ENCODE results near the gene MAN2A1. TPM values are rescaled to one million over a fixed set of nuclear protein-coding genes. Genes with fewer than 3 reads are reported as not detected.

Gene MAN2A1
- polyA plus RNA-seq (ENCODE audit: insufficient read length), result 40.4 TPM

- no peak for DNase-seq (ENCODE audit: low read depth)
These were observed at the start of gene MAN2A1 for GRCh38 chr5:109689740-109690241. MAN2A1 (plus strand) TSS chr5:109689927; CDS start chr5:109690418, 491 bp downstream.

GRCh38 chr5:109640976-109641375 is 48.8 kb upstream of the MAN2A1 start:
- no peak for DNase-seq (ENCODE audit: low read depth)

GRCh38 chr5:109643791-109644350 is 45.9 kb upstream of the MAN2A1 start:
- no peak for DNase-seq (ENCODE audit: low read depth)

GRCh38 chr5:109644829-109645228 is 44.9 kb upstream of the MAN2A1 start:
- DNase-seq (ENCODE audit: low read depth), result no peak

GRCh38 chr5:109645707-109646192 is 44.0 kb upstream of the MAN2A1 start:
- no peak for DNase-seq (ENCODE audit: low read depth)

GRCh38 chr5:109649318-109649717 is 40.4 kb upstream of the MAN2A1 start:
- no peak for DNase-seq (ENCODE audit: low read depth)

- DNase-seq (ENCODE audit: low read depth), result no peak
These were observed 39.2 kb upstream of the MAN2A1 start for GRCh38 chr5:109650493-109650892.

- DNase-seq (ENCODE audit: low read depth), result no peak
These were observed 37.6 kb upstream of the MAN2A1 start for GRCh38 chr5:109652096-109652495.

GRCh38 chr5:109653042-109653441 is 36.7 kb upstream of the MAN2A1 start:
- DNase-seq (ENCODE audit: low read depth), result no peak

GRCh38 chr5:109653561-109654239 is 36.0 kb upstream of the MAN2A1 start:
- DNase-seq (ENCODE audit: low read depth), result no peak

- no peak for DNase-seq (ENCODE audit: low read depth)
These were observed 35.3 kb upstream of the MAN2A1 start for GRCh38 chr5:109654455-109654854.

- DNase-seq (ENCODE audit: low read depth), result no peak
These were observed 33.9 kb upstream of the MAN2A1 start for GRCh38 chr5:109655841-109656240.

GRCh38 chr5:109656829-109657228 is 32.9 kb upstream of the MAN2A1 start:
- DNase-seq (ENCODE audit: low read depth), result no peak

GRCh38 chr5:109659901-109660300 is 29.8 kb upstream of the MAN2A1 start:
- DNase-seq (ENCODE audit: low read depth), result no peak

- DNase-seq (ENCODE audit: low read depth), result no peak
These were observed 29.4 kb upstream of the MAN2A1 start for GRCh38 chr5:109660301-109660700.

GRCh38 chr5:109668237-109668636 is 21.5 kb upstream of the MAN2A1 start:
- DNase-seq (ENCODE audit: low read depth), result no peak

- DNase-seq (ENCODE audit: low read depth), result no peak
These were observed 20.9 kb upstream of the MAN2A1 start for GRCh38 chr5:109668668-109669422.

GRCh38 chr5:109669991-109670706 is 19.6 kb upstream of the MAN2A1 start:
- DNase-seq (ENCODE audit: low read depth), result no peak

GRCh38 chr5:109671136-109671535 is 18.6 kb upstream of the MAN2A1 start:
- no peak for DNase-seq (ENCODE audit: low read depth)

- no peak for DNase-seq (ENCODE audit: low read depth)
These were observed 15.1 kb upstream of the MAN2A1 start for GRCh38 chr5:109674596-109674995.

- no peak for DNase-seq (ENCODE audit: low read depth)
These were observed 12.8 kb upstream of the MAN2A1 start for GRCh38 chr5:109676920-109677319.

GRCh38 chr5:109678447-109678846 is 11.3 kb upstream of the MAN2A1 start:
- DNase-seq (ENCODE audit: low read depth), result no peak

Measured in forelimb muscle (tissue), 1 donor.